KMS-11 (cell line): ENCODE measurements around the gene MEIOSIN.

Source experiments
- H2AFZ ChIP-seq: fragments of 200-600 bp; sonication (generic); 2 replicates; pipeline ENCODE4 v1.6.1; 2016; ENCODE audit warnings: antibody characterized with exemption, mixed run types, low read depth
- H3K27ac ChIP-seq: fragments of 200-600 bp; sonication (generic); 2 replicates; pipeline ENCODE4 v1.6.1; 2016; ENCODE audit warnings: mild to moderate bottlenecking, mixed run types
- H3K27me3 ChIP-seq: fragments of 200-600 bp; sonication (generic); 2 replicates; pipeline ENCODE4 v1.6.1; 2017; ENCODE audit warnings: mild to moderate bottlenecking, low read depth, mixed run types, moderate library complexity; ENCODE audit not compliant: insufficient read depth
- H3K36me3 ChIP-seq: fragments of 200-600 bp; sonication (generic); 2 replicates; pipeline ENCODE4 v1.6.1; 2017; ENCODE audit warnings: mild to moderate bottlenecking, mixed run types; ENCODE audit not compliant: insufficient read depth
- H3K4me1 ChIP-seq: fragments of 200-600 bp; sonication (generic); 2 replicates; pipeline ENCODE4 v1.6.1; 2016; ENCODE audit warnings: mild to moderate bottlenecking, low read depth, mixed run types; ENCODE audit not compliant: poor library complexity, severe bottlenecking
- H3K4me2 ChIP-seq: fragments of 200-600 bp; sonication (generic); 2 replicates; pipeline ENCODE4 v1.7.0; 2016; ENCODE audit warnings: mild to moderate bottlenecking, mixed run types
- H3K4me3 ChIP-seq: fragments of 200-600 bp; sonication (generic); IDR thresholded peaks from 2 replicates; pipeline ENCODE4 v1.6.1; 2017; ENCODE audit warnings: low read depth, low read length, mixed read lengths; ENCODE audit not compliant: insufficient read depth
- H3K79me2 ChIP-seq: fragments of 200-600 bp; sonication (generic); 2 replicates; pipeline ENCODE4 v1.6.1; 2016; ENCODE audit warnings: low read depth, mixed run types; ENCODE audit not compliant: insufficient read depth
- H3K9ac ChIP-seq: fragments of 200-600 bp; sonication (generic); 2 replicates; pipeline ENCODE4 v1.6.1; 2016; ENCODE audit warnings: mild to moderate bottlenecking, mixed run types
- H4K20me1 ChIP-seq: fragments of 200-600 bp; sonication (generic); 2 replicates; pipeline ENCODE4 v1.6.1; 2016; ENCODE audit warnings: mild to moderate bottlenecking, mixed run types; ENCODE audit not compliant: insufficient read depth
- CTCF ChIP-seq: fragments of 200-600 bp; sonication (generic); conservative IDR thresholded peaks from 2 replicates; pipeline ENCODE4 v1.6.1; 2017; ENCODE audit warnings: low read depth, mild to moderate bottlenecking, antibody characterized with exemption, low read length, moderate library complexity, mixed read lengths

The MEIOSIN gene

GRCh38 chr19:45774765-45775164 lies 41.5 kb downstream of the MEIOSIN start:
- TF ChIP-seq CTCF: no peak
- Histone ChIP-seq H3K4me3 (no peak overlapping the region), H3K79me2 (no peaks in the 10 kb centered on the region), H3K36me3 (no peaks in the 10 kb centered on the region), H3K27me3 (no peaks in the 10 kb centered on the region), H3K4me2 (no peak overlapping the region), H3K27ac (no peak overlapping the region), H3K9ac (no peak overlapping the region), H3K4me1 (peaks cover 13% of the 10 kb centered on the region), H4K20me1 (no peaks in the 10 kb centered on the region), H2AFZ (no peak overlapping the region)

GRCh38 chr19:45777395-45777961 lies 44.2 kb downstream of the MEIOSIN start:
- H3K4me2 ChIP-seq: no peak overlapping the region
- H3K36me3 ChIP-seq: no peaks in the 10 kb centered on the region
- no peak overlapping the region for H3K4me3 ChIP-seq
- H3K79me2 ChIP-seq: no peaks in the 10 kb centered on the region
- H4K20me1 ChIP-seq: no peaks in the 10 kb centered on the region
- H3K27ac ChIP-seq: no peak overlapping the region
- no peaks in the 10 kb centered on the region; the same call in 1 of the 2 replicates for H3K27me3 ChIP-seq
- peaks cover 23% of the 10 kb centered on the region for H3K4me1 ChIP-seq
- TF ChIP-seq CTCF: no peak
- no peak overlapping the region for H3K9ac ChIP-seq
- H2AFZ ChIP-seq: no peak overlapping the region

- Histone ChIP-seq H3K79me2 (no peaks in the 10 kb centered on the region), H3K4me1 (peaks cover 23% of the 10 kb centered on the region), H3K4me3 (no peak overlapping the region), H3K4me2 (peak overlapping the region; percentile 51; the same call in 1 of the 2 replicates), H3K27me3 (no peaks in the 10 kb centered on the region; the same call in 1 of the 2 replicates), H3K9ac (no peak overlapping the region), H2AFZ (no peak overlapping the region), H3K27ac (no peak overlapping the region), H3K36me3 (no peaks in the 10 kb centered on the region), H4K20me1 (no peaks in the 10 kb centered on the region)
- TF ChIP-seq CTCF: no peak
Measured at GRCh38 chr19:45778010-45778661, 44.9 kb downstream of the MEIOSIN start.

- Histone ChIP-seq H4K20me1 (no peaks in the 10 kb centered on the region), H3K27ac (no peak overlapping the region)
Measured at GRCh38 chr19:45779231-45780145, 46.2 kb downstream of the MEIOSIN start.

More at GRCh38 chr19:45779231-45780145, 46.2 kb downstream of the MEIOSIN start:
- Histone ChIP-seq H3K4me1 (peaks cover 23% of the 10 kb centered on the region), H3K27me3 (no peaks in the 10 kb centered on the region; the same call in 1 of the 2 replicates), H3K4me3 (no peak overlapping the region), H3K4me2 (peak overlapping the region; percentile 73), H3K36me3 (no peaks in the 10 kb centered on the region), H3K9ac (no peak overlapping the region; the same call in 1 of the 2 replicates), H3K79me2 (no peaks in the 10 kb centered on the region), H2AFZ (peak overlapping the region; percentile 20; the same call in 1 of the 2 replicates)
- peak; percentile 90 for TF ChIP-seq CTCF
